GM21529 (cell line): ENCODE data around the gene NPIPA2.
"Not testable (repeated sequence)": the region's sequence is repeated elsewhere in the genome, so short reads cannot be mapped to it uniquely, and the experiment has no call there.

Experiments
- ATAC-seq: cut with Tn5 transposase; IDR thresholded peaks from one replicate; pipeline ENCODE4 v1.9.1; 2021; ENCODE audit not compliant: unreplicated experiment

The NPIPA2 gene

DNA sequence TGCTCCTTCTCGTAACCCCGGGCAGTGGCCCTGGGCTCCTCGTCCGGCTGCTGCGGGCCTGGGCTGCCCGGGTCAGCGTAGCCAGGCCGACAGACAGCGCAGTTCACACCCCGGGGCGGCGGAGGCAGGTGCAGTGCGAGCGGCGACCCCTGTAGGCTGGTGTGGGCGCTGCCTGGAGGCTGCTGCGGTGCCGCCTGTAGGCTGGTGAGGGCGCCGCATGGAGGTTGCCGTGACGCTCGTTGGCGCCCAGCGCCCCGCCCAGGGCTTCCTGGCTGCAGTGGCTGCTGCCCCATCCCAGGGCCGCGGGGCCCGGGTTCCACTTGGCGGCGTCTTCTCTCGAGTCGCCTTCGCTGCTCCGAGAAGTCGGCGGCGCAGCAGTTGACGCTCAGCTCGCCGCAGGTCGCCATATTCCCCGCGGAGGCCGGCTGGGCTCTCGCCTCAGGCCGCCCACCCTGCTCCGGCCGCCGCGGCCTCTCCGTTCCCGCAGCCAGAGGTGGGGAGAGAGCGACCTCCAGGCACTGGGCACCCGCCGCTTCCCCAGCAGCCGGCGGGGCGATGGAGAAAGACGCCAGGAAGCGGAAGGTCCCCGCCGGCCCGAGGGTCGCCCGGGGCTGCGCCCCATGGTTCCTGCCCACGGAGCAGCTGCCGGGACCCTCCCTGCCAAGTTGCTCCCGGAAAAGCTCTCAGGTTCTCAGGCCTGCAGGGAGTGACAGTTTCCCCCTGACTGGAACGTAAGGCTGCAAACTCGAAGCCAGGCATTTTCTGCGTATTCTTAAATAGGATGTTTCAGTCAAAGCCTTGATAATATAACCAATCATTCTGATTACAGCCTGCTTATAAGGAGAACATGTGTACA is at the start of gene NPIPA2:
Gene NPIPA2, plus strand, starts transcription at position 261 of the 856 bp plus-strand sequence. CDS start 5,533 bp downstream, outside the sequence.
- ATAC-seq: peak; percentile 98

- ATAC-seq: not testable (repeated sequence)
These were observed 48.2 kb upstream of the NPIPA2 start, which contains the start of gene PLA2G10 for GRCh38 chr16:14694129-14694528. PLA2G10 (minus strand) TSS chr16:14694308; CDS start chr16:14694229, 79 bp downstream.

DNA sequence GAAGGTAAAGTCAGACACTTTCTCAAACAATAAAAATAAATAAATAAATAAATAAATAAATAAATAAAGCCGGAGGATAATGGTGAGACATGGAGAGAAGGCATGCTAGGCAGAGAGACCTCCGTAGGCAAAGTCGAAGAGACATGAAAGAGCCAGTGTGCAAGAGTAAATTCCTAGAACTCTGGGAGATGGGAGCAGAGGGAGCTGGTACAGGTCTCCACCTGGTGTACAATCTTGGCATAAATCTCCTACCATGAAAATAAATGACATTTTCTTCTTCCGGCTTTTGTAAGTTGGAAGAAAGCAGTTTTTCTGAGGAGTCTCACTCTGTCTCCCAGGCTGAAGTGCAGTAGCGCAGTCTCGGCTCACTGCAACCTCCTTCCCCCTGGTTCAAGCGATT is 40.5 kb upstream of the NPIPA2 start:
- not testable (repeated sequence) for ATAC-seq

DNA sequence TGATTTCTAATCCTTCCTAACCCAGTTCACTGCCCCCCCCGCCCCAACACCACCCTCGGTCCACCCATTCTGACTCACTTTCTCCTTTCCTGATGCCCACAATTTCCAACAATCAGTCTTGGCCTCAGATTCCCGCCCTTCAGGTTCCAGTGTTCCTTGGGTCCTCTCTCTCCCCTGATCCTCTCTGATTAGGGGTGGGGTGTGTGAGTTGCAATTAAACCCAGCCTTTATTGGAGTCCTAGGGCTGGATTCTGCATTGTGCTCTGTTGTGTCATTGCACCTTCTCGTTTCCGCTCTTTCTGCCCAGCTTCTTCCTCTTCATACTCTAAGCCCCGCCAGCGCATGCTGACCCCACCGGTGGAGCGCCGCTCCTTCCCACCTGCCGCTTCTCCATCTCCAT is 39.7 kb upstream of the NPIPA2 start:
- ATAC-seq: not testable (repeated sequence)

- ATAC-seq: peak; percentile 98
These were observed 38.9 kb upstream of the NPIPA2 start, which contains the start of gene NPIPA3 for GRCh38 chr16:14703156-14704011. NPIPA3 (plus strand) TSS chr16:14703411; CDS start chr16:14708944, 5,533 bp downstream.

GRCh38 chr16:14733233-14733632 is 9.1 kb upstream of the NPIPA2 start:
- ATAC-seq: not testable (repeated sequence)

DNA sequence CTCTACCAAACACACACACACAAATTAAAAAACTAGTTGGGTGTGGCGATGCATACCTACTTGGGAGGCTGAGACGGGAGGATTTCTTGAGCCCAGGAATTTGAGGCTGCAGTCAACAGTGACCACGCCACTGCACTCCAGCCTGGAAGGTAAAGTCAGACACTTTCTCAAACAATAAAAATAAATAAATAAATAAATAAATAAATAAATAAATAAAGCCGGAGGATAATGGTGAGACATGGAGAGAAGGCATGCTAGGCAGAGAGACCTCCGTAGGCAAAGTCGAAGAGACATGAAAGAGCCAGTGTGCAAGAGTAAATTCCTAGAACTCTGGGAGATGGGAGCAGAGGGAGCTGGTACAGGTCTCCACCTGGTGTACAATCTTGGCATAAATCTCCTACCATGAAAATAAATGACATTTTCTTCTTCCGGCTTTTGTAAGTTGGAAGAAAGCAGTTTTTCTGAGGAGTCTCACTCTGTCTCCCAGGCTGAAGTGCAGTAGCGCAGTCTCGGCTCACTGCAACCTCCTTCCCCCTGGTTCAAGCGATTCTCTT is 1.4 kb upstream of the NPIPA2 start:
- not testable (repeated sequence) for ATAC-seq

DNA sequence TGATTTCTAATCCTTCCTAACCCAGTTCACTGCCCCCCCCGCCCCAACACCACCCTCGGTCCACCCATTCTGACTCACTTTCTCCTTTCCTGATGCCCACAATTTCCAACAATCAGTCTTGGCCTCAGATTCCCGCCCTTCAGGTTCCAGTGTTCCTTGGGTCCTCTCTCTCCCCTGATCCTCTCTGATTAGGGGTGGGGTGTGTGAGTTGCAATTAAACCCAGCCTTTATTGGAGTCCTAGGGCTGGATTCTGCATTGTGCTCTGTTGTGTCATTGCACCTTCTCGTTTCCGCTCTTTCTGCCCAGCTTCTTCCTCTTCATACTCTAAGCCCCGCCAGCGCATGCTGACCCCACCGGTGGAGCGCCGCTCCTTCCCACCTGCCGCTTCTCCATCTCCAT is 539 bp upstream of the NPIPA2 start:
- not testable (repeated sequence) for ATAC-seq

DNA sequence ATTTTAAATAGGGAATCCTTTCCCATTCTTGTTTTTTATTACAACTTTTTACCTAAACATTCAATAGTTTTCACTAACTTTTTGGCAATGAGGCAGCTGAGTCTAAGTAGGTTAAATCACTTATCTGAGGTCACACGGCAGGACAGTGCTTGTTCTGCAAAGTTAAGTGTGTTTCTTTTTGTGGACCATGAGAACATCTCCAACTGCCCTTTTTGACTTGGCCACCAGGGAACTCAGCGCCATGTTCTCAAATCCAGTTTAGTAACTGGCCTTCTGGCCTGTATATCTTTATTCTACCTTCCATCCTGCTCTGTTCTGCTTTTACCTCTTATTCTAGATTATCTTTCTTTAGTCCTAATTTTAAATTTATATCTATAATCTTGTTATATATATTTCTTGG is 31.3 kb downstream of the NPIPA2 start:
- not testable (repeated sequence) for ATAC-seq

GRCh38 chr16:14775624-14776023 is 33.3 kb downstream of the NPIPA2 start:
- ATAC-seq: not testable (repeated sequence)

DNA sequence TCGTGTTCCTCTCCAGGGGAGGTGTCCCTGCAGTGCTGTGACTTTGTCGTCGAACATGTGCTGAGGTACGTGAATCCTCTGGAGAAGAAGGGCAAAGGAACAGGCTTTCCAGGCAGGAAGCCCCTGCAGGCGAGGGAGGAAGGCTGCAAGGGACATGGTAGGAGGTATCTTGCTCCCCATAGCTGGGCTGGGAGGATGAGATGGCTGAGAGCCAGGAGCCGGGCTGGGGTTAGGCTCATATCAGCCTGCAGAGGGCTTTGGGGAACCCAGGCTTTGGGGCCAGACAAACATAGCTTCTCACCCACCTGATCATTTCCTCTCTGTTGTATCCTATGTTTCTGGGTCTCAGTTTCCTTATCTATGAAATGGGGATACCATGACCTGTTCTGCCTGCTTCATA is 34.4 kb downstream of the NPIPA2 start:
- ATAC-seq: not testable (repeated sequence)

DNA sequence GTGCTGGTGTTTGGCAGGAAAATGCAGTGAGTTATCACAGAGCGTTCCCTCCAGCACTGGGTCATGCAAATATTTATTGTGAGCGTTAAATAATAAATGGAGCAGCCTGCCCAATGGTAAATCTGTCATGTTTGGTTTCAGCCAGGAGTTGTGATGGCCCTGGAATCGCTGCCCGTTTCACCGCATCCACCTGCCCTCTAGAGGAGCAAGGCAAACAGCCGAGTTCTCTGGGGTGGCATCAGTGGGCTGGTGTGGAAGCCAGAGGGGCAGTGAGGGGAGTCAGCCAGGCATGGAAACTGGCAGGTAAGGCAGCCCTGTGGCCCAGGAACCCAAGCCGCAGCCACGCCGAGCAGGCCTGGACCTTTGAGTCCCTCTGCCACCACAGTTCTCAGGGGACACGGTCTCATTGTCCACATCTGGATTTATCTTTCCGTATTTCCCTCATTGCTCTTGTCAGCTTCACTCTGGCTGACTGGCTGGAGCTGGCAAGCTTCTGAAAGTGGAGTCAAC is 37.1 kb downstream of the NPIPA2 start:
- ATAC-seq: not testable (repeated sequence)

DNA sequence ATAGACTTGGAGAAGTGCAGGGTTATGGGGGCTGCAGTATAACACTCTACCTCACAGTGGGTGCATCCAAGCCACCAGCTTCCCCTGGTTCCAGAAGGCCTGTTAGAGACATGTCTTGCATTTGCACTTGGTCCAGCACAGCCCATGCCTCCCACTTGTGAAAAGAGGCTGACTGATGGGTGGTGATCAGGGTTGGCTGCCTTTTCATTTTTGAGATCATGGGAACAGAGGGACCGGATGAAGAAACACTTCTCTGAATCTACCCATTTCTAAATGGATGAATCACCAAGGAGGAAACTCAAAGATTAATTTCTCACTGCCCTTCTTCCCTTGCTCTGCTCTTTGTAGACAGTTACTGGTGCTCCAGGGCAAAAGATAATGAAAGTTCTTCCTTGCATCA is 43.8 kb downstream of the NPIPA2 start:
- not testable (repeated sequence) for ATAC-seq

GRCh38 chr16:14789577-14789976 is 47.2 kb downstream of the NPIPA2 start:
- ATAC-seq: not testable (repeated sequence)

DNA sequence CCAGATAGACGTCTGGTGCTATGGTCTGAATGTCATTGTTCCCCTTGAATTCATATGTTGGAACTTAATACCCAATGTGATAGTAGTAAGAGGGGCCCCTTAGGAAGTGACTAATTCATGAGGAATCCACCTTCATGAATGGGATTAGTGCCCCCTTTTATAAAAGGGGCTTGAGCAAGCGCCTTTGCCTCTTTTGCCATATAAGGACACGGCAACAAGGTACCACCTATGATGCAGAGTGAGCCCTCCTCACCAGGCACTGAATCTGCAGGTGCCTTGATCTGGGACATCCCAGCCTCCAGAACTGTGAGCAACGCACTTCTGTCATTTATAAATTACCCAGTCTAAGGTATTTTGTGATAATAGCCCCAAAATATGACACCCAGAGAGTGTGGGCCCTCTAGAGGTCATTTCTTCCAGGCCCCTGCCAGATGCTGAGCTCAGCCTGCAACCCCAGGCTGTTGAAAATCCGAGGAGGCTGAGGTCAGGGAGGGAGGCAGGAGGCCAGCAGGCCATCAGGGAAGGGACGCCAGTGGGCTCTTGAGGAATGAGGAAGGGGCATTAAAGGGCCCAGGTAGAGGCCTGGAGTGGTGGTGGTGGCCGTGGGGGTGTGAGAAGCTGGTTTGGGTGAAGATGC is 48.1 kb downstream of the NPIPA2 start:
- ATAC-seq: not testable (repeated sequence)

DNA sequence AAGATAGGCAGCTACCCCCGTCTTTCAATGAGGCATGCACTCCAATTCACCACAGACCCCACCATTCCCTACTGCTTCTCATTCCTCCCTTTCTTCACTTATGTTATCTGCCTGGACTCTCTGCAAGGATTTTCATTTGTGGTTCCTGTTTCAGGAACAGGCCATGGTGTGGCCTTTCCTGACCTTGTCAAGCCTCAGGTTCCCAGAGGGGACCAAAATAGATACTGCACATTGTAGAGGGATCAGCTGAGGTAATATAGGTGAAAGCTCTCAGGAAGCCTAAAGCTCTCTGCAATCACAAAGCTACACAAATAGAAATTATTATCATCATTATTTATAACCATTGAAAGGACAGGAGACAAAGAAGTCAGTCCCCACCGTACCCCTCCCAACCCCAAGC is 50.6 kb downstream of the NPIPA2 start:
- not testable (repeated sequence) for ATAC-seq

DNA sequence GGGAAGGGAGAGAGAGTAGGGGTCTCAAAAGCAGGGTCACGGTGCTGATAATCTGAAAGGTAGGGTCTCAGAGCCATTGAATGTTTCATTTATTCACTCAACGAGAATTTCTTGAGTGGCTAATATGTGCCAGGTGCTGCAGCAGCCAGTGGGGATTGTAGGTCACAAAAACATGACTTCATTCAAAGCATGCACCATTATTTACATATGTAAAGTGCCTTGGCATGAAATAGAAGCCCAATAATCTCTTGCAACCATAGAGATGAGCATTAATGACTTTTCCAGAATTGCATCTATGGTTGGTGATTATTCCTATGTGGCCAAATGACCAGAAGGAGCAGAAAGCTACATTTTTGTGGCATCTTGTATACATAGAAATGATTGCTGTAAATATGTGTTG is 55.2 kb downstream of the NPIPA2 start:
- ATAC-seq: not testable (repeated sequence)

- ATAC-seq: not testable (repeated sequence)
These were observed 61.2 kb downstream of the NPIPA2 start for GRCh38 chr16:14803577-14803976.

DNA sequence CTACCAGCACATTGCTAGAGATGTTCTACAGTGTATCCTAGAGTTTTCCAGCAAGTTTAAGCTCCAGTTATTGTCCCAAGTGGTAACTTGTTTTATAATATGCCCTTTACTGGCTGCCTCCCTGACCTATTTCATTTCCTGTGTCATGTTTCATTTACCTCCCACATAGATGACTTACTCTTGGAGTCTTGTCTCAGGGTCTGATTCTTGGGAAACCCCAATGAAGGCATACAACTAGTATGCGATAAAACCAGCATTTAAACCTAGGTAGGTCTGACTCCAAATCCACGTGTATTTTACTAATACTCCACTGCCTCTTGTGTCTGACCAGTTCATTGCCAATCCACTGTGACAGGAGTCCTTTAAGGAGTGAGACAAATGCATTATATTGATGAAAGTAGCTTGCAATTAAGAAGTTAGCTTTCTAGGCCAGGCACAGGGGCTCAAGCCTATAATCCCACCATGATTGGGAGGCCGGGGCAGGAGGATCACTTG is 64.9 kb downstream of the NPIPA2 start:
- ATAC-seq: not testable (repeated sequence)

DNA sequence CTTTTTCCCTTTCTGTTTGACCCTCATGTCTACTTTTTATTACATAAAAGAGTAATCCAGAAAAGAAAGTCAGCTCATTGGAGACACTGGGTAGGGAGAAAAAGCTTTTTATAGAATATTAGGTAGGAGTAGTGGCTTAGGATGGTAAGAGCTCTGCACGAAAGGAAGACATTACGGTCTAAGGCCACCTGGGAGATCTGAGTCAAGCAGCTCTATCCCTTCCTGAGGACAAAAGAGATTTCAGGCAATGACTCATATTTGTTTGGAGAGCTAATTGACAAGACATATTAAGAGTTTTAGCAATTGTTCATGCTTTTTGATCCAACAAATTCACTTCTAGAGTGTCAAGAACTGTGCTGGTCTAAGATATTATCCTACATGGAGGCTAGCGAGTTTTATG is 71.6 kb downstream of the NPIPA2 start:
- not testable (repeated sequence) for ATAC-seq
